GM06990 (cell line): ENCODE measurements around the gene PPDPF.

ENCODE experiments used
- DNase-seq: peaks from one replicate; pipeline ENCODE4 v3.0.0-alpha.2; 2011; ENCODE audit not compliant: insufficient read length; ENCODE audit errors: extremely low read depth
- H3K27me3 ChIP-seq: replicated peaks from 2 replicates; pipeline ENCODE4 v1.6.0; 2011; ENCODE audit warnings: low read length; ENCODE audit not compliant: control insufficient read depth, insufficient read depth
- H3K36me3 ChIP-seq: 2 replicates; pipeline ENCODE4 v1.5.1; 2011; ENCODE audit warnings: low read length; ENCODE audit not compliant: control insufficient read depth, insufficient read depth
- H3K4me3 ChIP-seq: replicated peaks from 2 replicates; pipeline ENCODE4 v1.5.1; 2011; ENCODE audit warnings: low read depth, mild to moderate bottlenecking, control low read depth, low read length
- CTCF ChIP-seq: IDR thresholded peaks from 2 replicates; pipeline ENCODE4 v1.5.1; 2011; ENCODE audit warnings: low read length, control low read depth, mild to moderate bottlenecking, inconsistent platforms; ENCODE audit not compliant: insufficient read depth, poor library complexity, severe bottlenecking

PPDPF gene

GRCh38 chr20:63521602-63522001, 1.0 kb downstream of the PPDPF start:
- TF ChIP-seq CTCF = no peak
- no peaks in the 10 kb centered on the region for H3K27me3 ChIP-seq
- no peak for DNase-seq
- H3K4me3 ChIP-seq = peak overlapping the region; percentile 90
- peaks cover 13% of the 10 kb centered on the region for H3K36me3 ChIP-seq

- H3K4me3 ChIP-seq = no peak overlapping the region
- no peaks in the 10 kb centered on the region for H3K27me3 ChIP-seq
- H3K36me3 ChIP-seq = peaks cover 13% of the 10 kb centered on the region
- TF ChIP-seq CTCF = no peak
- DNase-seq = peak; percentile 11
Measured at GRCh38 chr20:63522091-63522868, 1.7 kb downstream of the PPDPF start.

DNA sequence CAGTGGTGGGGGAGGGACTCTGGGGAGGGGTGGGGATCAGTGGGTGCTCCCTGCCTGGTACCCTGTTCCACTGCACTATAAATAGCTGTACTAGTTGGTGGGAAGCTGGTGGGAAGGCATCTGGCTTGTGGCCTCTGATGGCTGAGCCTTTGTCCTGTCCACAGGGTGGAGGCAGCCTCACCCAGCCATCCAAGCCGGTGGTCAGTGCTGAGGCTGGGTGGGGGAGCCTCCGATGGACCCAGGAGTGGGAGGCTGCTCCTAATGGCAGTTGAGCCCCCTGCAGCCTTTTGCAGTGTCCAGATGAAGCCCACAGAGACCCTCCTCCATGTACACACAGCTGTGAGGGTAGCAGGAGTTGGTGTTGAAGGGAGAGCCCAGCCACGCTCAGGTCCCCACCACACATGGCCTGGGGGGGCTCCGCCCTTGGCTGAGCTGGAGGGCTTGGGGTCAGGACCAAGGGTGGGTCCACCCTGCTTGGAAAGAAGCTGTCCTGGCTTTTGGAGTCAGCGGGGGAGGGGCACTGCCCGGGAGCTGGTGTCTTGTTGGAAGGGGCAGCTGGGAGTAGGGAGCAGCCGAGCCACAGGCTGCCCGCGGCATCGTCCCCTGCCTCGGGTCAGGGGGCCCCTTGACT, 2.5 kb downstream of the PPDPF start:
- TF ChIP-seq CTCF = no peak
- Histone ChIP-seq H3K4me3 (no peak overlapping the region), H3K27me3 (no peaks in the 10 kb centered on the region), H3K36me3 (peaks cover 13% of the 10 kb centered on the region)
- peak; percentile 18 for DNase-seq

DNA sequence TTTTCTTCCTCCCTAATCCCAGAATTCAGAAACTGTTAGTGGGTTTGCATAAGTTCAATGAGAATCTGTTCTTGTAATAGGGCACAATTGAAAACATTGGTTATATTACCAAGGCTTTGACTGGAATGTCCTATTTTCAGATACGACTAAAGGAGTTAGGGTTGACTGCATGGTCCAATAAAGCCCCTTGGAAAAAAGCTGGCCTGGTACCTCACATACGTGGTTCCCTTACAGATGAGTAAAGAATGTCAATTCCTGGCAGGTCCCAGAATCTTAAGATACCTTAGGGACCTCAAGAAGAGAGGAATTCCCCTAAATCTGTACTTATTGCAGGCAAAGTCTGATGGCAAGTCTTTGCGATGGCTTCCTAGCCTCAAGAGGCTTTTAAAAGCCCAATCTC, 4.6 kb downstream of the PPDPF start:
- Histone ChIP-seq H3K36me3 (peaks cover 13% of the 10 kb centered on the region), H3K4me3 (no peak overlapping the region), H3K27me3 (no peaks in the 10 kb centered on the region)
- DNase-seq = peak; percentile 9
- no peak for TF ChIP-seq CTCF

DNA sequence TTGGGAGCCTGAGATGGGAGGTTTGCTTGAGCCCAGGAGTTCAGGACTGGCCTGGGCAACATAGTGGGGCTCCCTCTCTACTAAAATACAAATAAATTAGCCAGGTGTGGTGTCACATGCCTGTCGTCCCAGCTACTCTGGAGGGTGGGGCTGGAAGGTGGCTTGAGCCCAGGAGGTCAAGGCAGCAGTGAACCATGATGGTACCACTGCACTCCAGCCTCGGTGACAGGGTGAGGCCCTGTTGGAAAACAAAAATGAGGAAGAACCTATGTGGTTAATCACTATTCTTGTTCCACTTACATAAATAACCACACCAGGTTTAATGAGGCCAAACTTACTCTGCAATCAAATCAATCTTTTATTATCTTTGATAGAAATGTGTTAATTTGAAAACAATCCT, 5.4 kb downstream of the PPDPF start:
- peaks cover 13% of the 10 kb centered on the region for H3K36me3 ChIP-seq
- no peak for TF ChIP-seq CTCF
- H3K4me3 ChIP-seq = no peak overlapping the region
- H3K27me3 ChIP-seq = no peaks in the 10 kb centered on the region
- DNase-seq = peak; percentile 12

DNA sequence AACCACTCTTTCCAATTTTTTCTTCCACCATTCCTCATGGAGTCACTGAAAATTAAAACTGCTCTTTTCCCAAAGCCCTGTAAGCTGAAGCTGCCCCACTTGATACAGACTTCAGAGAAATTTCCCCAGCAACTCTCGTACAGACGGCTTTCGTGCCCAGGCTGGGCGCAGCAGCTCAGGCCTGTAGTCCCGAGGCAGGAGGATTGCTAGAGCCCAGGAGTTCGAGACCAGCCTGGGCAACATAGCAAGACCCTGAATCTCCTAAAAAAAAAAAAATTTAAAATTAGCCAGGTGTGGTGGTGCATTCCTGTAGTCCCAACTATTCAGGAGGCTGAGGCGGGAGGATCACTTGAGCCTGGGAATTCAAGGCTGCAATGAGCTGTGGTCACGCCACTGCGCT, 6.6 kb downstream of the PPDPF start:
- DNase-seq = no peak
- Histone ChIP-seq H3K4me3 (no peak overlapping the region), H3K36me3 (peaks cover 11% of the 10 kb centered on the region), H3K27me3 (no peaks in the 10 kb centered on the region)
- TF ChIP-seq CTCF = no peak
